Colon (tissue), 2 donors: ENCODE results near the gene RTL1.

Source experiments
- FAIRE-seq: peaks from 2 replicates; lab custom pipeline; 2012; peaks lifted over from hg19 to GRCh38; lab: Jason Lieb, UNC
- donor health status: control.
- donor health status: control.

Gene RTL1

GRCh38 chr14:100903672-100904185 lies at the start of gene RTL1:
Gene RTL1 (minus strand): TSS chr14:100903722. CDS start chr14:100884788, 18,934 bp downstream.
- no peak for FAIRE-seq

GRCh38 chr14:100950024-100950423 lies 46.5 kb upstream of the RTL1 start:
- FAIRE-seq = no peak

GRCh38 chr14:100944052-100944451 lies 40.5 kb upstream of the RTL1 start:
- no peak for FAIRE-seq

GRCh38 chr14:100930270-100930669 lies 26.7 kb upstream of the RTL1 start:
- no peak for FAIRE-seq

- no peak for FAIRE-seq
Measured at GRCh38 chr14:100915560-100915959, 12.0 kb upstream of the RTL1 start.

GRCh38 chr14:100914597-100915021 lies 11.1 kb upstream of the RTL1 start:
- FAIRE-seq = no peak

GRCh38 chr14:100911665-100912316 lies 8.3 kb upstream of the RTL1 start:
- no peak for FAIRE-seq

GRCh38 chr14:100910888-100911664 lies 7.6 kb upstream of the RTL1 start:
- no peak for FAIRE-seq

GRCh38 chr14:100909439-100909838 lies 5.9 kb upstream of the RTL1 start:
- FAIRE-seq = no peak

GRCh38 chr14:100907240-100907639 lies 3.7 kb upstream of the RTL1 start:
- FAIRE-seq = no peak

GRCh38 chr14:100906420-100906819 lies 2.9 kb upstream of the RTL1 start:
- no peak for FAIRE-seq

- FAIRE-seq = no peak
Measured at GRCh38 chr14:100905166-100905565, 1.6 kb upstream of the RTL1 start.

GRCh38 chr14:100904307-100905087 lies 975 bp upstream of the RTL1 start:
- FAIRE-seq = no peak

GRCh38 chr14:100903134-100903468 lies 421 bp downstream of the RTL1 start:
- FAIRE-seq = no peak

- FAIRE-seq = no peak
Measured at GRCh38 chr14:100902295-100903133, 1.0 kb downstream of the RTL1 start.

- FAIRE-seq = no peak
Measured at GRCh38 chr14:100901391-100902183, 1.9 kb downstream of the RTL1 start.

- no peak for FAIRE-seq
Measured at GRCh38 chr14:100900837-100901390, 2.6 kb downstream of the RTL1 start.

GRCh38 chr14:100899884-100900771 lies 3.4 kb downstream of the RTL1 start:
- no peak for FAIRE-seq
